Kidney (tissue), 14 donors: Measurements from ENCODE around the gene ATP2C2. TPM values are rescaled to one million over a fixed set of nuclear protein-coding genes. Genes with fewer than 3 reads are reported as not detected.
A peak's percentile ranks its signal among the peaks of the same experiment; 100 is the strongest.

Source experiments
- DNase-seq, 5 donors: peaks; one replicate each; pipeline ENCODE4 v3.0.0-alpha.2; 2013 to 2020
- FAIRE-seq: peaks from 2 replicates; lab custom pipeline; 2012; peaks lifted over from hg19 to GRCh38; lab: Jason Lieb, UNC
- H3K27ac ChIP-seq, 2 donors: one replicate each; pipeline ENCODE4 v1.7.0; 2013; ENCODE audit warnings: low read depth in 2 of 2, low read length in 2 of 2, inconsistent platforms in 1 of 2
- H3K27me3 ChIP-seq: one replicate; pipeline ENCODE4 v1.7.1; 2013; ENCODE audit warnings: low read length, inconsistent platforms; ENCODE audit not compliant: control insufficient read depth, insufficient read depth
- H3K36me3 ChIP-seq, 3 donors: one replicate each; pipeline versions ENCODE4 v1.7.0 to v1.7.1; 2013; ENCODE audit warnings: low read length in 3 of 3, control low read depth in 1 of 3, inconsistent platforms in 1 of 3; ENCODE audit not compliant: insufficient read depth in 3 of 3, control insufficient read depth in 2 of 3
- H3K4me1 ChIP-seq, 3 donors: one replicate each; pipeline versions ENCODE4 v1.7.0 to v1.7.1; 2013; ENCODE audit warnings: low read length in 3 of 3, inconsistent platforms in 1 of 3, low read depth in 1 of 3; ENCODE audit not compliant: control insufficient read depth in 2 of 3, insufficient read depth in 2 of 3
- H3K4me3 ChIP-seq, 3 donors: one replicate each; pipeline versions ENCODE4 v1.7.0 to v1.8.1; 2013; ENCODE audit warnings: low read length in 3 of 3, control low read depth in 1 of 3, inconsistent platforms in 1 of 3
- H3K9ac ChIP-seq, 3 donors: one replicate each; pipeline versions ENCODE4 v1.7.0 to v1.7.1; 2013; ENCODE audit warnings: low read length in 3 of 3, control low read depth in 1 of 3, inconsistent platforms in 1 of 3
- H3K9me3 ChIP-seq, 3 donors: one replicate each; pipeline versions ENCODE4 v1.7.0 to v1.7.1; 2013; ENCODE audit warnings: low read length in 3 of 3, control low read depth in 1 of 3, inconsistent platforms in 1 of 3; ENCODE audit not compliant: control insufficient read depth in 2 of 3, insufficient read depth in 1 of 3
- intact Hi-C: fragments of 100-400 bp; cut with DNase I; formaldehyde crosslinking; loops from one replicate; pipeline ENCODE4 v1.11.1; 2022
- polyA plus RNA-seq: library from polyadenylated mRNA; stranded (reverse); fragments of 350-450 nt; fragmentation: Illumina TruSeq; extraction: RNeasy Lipid Tissue Mini Kit (QIAGEN cat#74804); gene quantifications from one replicate; pipeline ENCODE4 v1.2.3, GENCODE V29; 2014; ENCODE audit warnings: low read depth, low replicate concordance; ENCODE audit not compliant: insufficient read depth
- total RNA-seq: library from RNA; stranded (reverse); fragmentation: NEBNext Ultra II Directional; extraction: Animal tissue kit (Norgen Biotek cat#: 25700); gene quantifications from one replicate; pipeline ENCODE4 v1.2.1, GENCODE V29; 2021
- TF ChIP-seq, protein P1 (sequence below): IDR thresholded peaks from 3 replicates; pipeline ENCODE4 v1.5.1; 2012; ENCODE audit warnings: mild to moderate bottlenecking, moderate library complexity, borderline replicate concordance; ENCODE audit not compliant: insufficient read depth; ENCODE audit errors: extremely low read depth
- donor health status: control.
- donor health status: control.
- donor health status: control.
- donor health status: control.
- donor health status: control.
- donor health status: DM: yes; HTN: yes; CAD: no.
- donor health status: Normal renal cell carcinoma (clear cell type).

Gene ATP2C2
- total and polyA plus RNA-seq, 2 donors from 2014 or later: 2.2 to 2.6 TPM

DNA sequence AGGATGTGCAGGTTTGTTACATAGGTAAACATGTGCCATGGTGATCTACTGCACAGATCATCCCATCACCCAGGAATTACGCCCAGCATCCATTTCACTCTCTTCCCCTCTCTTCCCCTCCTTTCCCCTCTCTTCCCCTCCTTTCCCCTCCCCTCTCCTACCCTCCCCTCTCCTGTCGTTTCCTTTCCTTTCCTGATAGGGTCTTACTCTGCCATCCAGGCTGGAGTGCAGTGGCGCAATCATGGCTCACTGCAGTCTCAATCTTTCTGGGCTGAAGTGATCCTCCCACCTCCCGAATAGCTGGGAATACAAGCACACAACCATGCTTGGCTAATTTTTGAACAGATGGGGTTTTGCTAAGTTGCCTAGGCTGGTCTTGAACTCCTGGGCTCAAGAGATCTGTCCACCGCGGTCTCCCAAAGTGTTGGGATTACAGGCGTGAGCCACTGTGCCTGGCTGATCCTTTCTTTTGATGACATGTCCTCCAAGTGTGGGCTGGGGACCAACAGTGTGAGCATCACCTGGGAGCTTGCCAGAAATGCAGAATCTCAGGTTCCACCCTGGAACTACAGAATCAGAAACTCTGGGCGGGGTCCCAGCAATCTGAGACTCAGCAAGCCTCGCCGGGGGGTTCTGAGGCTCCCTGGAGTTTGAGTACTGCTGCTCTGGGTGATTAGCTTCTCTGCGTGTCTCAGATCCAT is 10.8 kb downstream of the ATP2C2 start:
- DNase-seq: peak in 1 of 5 donors; percentile 23
- peaks cover 0 to 2% (median 0%) of the 10 kb centered on the region in 3 donors for H3K4me1 ChIP-seq
- no peak overlapping the region for H3K4me3 ChIP-seq
- intact Hi-C loops: no loop called here
- peaks cover 0 to 2% (median 0%) of the 10 kb centered on the region in 3 donors for H3K9me3 ChIP-seq
- H3K9ac ChIP-seq: no peak overlapping the region
- no peak overlapping the region for H3K27ac ChIP-seq
- TF ChIP-seq, protein P1, sequence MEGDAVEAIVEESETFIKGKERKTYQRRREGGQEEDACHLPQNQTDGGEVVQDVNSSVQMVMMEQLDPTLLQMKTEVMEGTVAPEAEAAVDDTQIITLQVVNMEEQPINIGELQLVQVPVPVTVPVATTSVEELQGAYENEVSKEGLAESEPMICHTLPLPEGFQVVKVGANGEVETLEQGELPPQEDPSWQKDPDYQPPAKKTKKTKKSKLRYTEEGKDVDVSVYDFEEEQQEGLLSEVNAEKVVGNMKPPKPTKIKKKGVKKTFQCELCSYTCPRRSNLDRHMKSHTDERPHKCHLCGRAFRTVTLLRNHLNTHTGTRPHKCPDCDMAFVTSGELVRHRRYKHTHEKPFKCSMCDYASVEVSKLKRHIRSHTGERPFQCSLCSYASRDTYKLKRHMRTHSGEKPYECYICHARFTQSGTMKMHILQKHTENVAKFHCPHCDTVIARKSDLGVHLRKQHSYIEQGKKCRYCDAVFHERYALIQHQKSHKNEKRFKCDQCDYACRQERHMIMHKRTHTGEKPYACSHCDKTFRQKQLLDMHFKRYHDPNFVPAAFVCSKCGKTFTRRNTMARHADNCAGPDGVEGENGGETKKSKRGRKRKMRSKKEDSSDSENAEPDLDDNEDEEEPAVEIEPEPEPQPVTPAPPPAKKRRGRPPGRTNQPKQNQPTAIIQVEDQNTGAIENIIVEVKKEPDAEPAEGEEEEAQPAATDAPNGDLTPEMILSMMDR: no peak
- no peaks in the 10 kb centered on the region for H3K36me3 ChIP-seq
- no peak for FAIRE-seq
- no peaks in the 10 kb centered on the region for H3K27me3 ChIP-seq

DNA sequence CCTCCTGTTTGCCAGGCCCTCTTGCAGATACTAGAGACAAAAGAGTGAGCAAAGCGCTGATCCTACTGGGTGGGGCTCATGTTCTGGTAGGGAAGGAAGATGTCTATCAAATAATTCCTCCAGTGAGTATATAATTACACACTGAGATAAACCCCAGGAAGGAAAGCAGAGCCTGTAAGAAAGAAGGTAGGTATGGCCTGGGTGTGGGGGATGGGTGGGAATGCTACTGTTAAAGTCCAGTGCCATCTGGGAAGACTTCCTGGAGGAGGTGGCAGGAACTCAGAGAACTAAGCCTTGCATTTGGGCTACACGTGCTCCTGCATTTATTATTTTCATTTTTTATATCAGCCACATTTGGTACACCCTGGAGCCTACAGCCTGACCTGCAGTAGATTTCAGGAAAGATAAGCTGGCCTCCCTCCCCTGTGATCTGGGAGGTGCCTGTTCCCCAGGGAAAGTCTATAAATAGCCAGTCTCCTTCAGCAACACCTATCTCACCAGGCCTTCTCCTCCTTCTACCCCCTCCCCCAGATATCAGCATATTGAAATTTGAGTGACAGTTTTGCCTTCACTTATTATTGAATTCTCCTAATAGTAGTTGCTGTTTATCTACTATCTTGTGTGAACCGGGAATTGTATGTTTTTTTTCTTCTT is 11.5 kb downstream of the ATP2C2 start:
- Histone ChIP-seq H3K4me1 (peaks cover 0 to 2% (median 0%) of the 10 kb centered on the region in 3 donors), H3K27ac (no peak overlapping the region), H3K36me3 (no peaks in the 10 kb centered on the region), H3K4me3 (no peak overlapping the region), H3K9ac (no peak overlapping the region), H3K9me3 (peaks cover 0 to 5% (median 0%) of the 10 kb centered on the region in 3 donors), H3K27me3 (no peaks in the 10 kb centered on the region)
- TF ChIP-seq, protein P1: no peak
- intact Hi-C loops: no loop called here
- no peak for FAIRE-seq
- peak in 1 of 5 donors; percentile 7 for DNase-seq

DNA sequence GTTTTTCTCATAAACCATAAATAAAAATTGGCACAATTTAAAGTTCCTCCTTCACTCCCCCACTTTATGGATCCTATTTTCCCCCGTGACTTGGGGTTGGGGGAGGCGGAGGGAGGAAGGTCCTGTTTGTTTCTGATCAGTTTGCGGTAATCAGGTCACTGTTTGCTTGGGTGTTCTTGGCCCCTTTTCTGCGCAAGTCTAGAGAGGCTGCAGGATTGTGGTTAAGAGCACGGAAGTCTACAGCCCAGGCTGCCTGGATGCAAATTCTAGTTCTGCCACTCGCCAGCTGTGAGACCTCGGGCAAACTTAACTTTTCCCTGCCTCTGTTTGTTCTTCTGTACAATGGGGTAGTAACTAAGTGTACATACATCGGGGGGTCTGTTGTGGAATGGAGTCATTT is 12.1 kb downstream of the ATP2C2 start:
- Histone ChIP-seq H3K36me3 (no peaks in the 10 kb centered on the region), H3K4me1 (peaks cover 0 to 2% (median 0%) of the 10 kb centered on the region in 3 donors), H3K4me3 (no peak overlapping the region), H3K9ac (no peak overlapping the region), H3K9me3 (peaks cover 0 to 5% (median 0%) of the 10 kb centered on the region in 3 donors), H3K27ac (no peak overlapping the region), H3K27me3 (no peaks in the 10 kb centered on the region)
- FAIRE-seq (no peak), DNase-seq (peak in 1 of 5 donors; percentile 15)
- intact Hi-C loops: no loop called here
- TF ChIP-seq, protein P1: no peak
